Adrenal gland (tissue), 5 donors: ENCODE data around the gene DDX41.

Experiments
- POLR2A ChIP-seq, 2 donors: fragments of 450-650 bp; IDR thresholded peaks; one replicate each; pipeline ENCODE4 v1.6.1; 2017; ENCODE audit warnings: antibody characterized with exemption in 2 of 2, mild to moderate bottlenecking in 2 of 2, moderate library complexity in 1 of 2
- TF ChIP-seq, protein P1 (sequence below), 6 experiments: fragments of 450-650 bp in 4 of 6; fragments of 200-600 bp in 2 of 6; sonication (generic) in 1 of 6; IDR thresholded peaks; 1 replicate in 5 of 6; 2 replicates in 1 of 6; pipeline versions ENCODE4 v1.5.1 to v1.8.0; 2016 to 2021; ENCODE audit warnings: antibody characterized with exemption in 6 of 6, mild to moderate bottlenecking in 2 of 6, moderate library complexity in 1 of 6
- donor health status: DM: no; HTN: no; CAD: no.

GRCh38 chr5:177511181-177511580 lies 5.6 kb downstream of the DDX41 start:
- TF ChIP-seq, protein P1, sequence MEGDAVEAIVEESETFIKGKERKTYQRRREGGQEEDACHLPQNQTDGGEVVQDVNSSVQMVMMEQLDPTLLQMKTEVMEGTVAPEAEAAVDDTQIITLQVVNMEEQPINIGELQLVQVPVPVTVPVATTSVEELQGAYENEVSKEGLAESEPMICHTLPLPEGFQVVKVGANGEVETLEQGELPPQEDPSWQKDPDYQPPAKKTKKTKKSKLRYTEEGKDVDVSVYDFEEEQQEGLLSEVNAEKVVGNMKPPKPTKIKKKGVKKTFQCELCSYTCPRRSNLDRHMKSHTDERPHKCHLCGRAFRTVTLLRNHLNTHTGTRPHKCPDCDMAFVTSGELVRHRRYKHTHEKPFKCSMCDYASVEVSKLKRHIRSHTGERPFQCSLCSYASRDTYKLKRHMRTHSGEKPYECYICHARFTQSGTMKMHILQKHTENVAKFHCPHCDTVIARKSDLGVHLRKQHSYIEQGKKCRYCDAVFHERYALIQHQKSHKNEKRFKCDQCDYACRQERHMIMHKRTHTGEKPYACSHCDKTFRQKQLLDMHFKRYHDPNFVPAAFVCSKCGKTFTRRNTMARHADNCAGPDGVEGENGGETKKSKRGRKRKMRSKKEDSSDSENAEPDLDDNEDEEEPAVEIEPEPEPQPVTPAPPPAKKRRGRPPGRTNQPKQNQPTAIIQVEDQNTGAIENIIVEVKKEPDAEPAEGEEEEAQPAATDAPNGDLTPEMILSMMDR (IDR thresholded peaks at IDR 0.05), result no peak
- TF ChIP-seq POLR2A (IDR thresholded peaks at IDR 0.05), result no peak
